Tibial nerve (tissue), 4 donors: ENCODE measurements around the gene ZMYND11.

Experiments used
- CTCF ChIP-seq, 5 experiments: fragments of 200-600 bp in 3 of 5; fragments of 450-650 bp in 2 of 5; sonication (generic) in 3 of 5; IDR thresholded peaks; one replicate each; pipeline ENCODE4 v1.5.1; 2016 to 2019; ENCODE audit warnings: antibody characterized with exemption in 5 of 5, mild to moderate bottlenecking in 3 of 5, moderate library complexity in 2 of 5
- EP300 ChIP-seq, 2 donors: sonication (generic); formaldehyde crosslinking; IDR thresholded peaks; one replicate each; pipeline ENCODE4 v1.6.1; 2017; ENCODE audit warnings: antibody characterized with exemption in 2 of 2, mild to moderate bottlenecking in 1 of 2
- POLR2A ChIP-seq, 2 donors: fragments of 450-650 bp; IDR thresholded peaks; one replicate each; pipeline ENCODE4 v1.6.1; 2017; ENCODE audit warnings: antibody characterized with exemption in 2 of 2, mild to moderate bottlenecking in 2 of 2, moderate library complexity in 2 of 2

- TF ChIP-seq EP300 (IDR thresholded peaks at IDR 0.05) (no peak), CTCF (IDR thresholded peaks at IDR 0.05) (no peak), POLR2A (IDR thresholded peaks at IDR 0.05) (no peak)
Observed at GRCh38 chr10:184911-185310, 49.7 kb downstream of the ZMYND11 start.
